Activated CD4-positive, alpha-beta T cell treated with anti-CD3 and anti-CD28 coated beads for 4 hours (primary cell): ENCODE data around the gene LAIR2.
A peak's percentile ranks its signal among the peaks of the same experiment; 100 is the strongest.
"Not testable (repeated sequence)": the region's sequence is repeated elsewhere in the genome, so short reads cannot be mapped to it uniquely, and the experiment has no call there.

ENCODE experiments used
- DNase-seq, 2 donors: peaks; one replicate each; pipeline ENCODE4 v3.0.0-alpha.2; 2020

Gene LAIR2

DNA sequence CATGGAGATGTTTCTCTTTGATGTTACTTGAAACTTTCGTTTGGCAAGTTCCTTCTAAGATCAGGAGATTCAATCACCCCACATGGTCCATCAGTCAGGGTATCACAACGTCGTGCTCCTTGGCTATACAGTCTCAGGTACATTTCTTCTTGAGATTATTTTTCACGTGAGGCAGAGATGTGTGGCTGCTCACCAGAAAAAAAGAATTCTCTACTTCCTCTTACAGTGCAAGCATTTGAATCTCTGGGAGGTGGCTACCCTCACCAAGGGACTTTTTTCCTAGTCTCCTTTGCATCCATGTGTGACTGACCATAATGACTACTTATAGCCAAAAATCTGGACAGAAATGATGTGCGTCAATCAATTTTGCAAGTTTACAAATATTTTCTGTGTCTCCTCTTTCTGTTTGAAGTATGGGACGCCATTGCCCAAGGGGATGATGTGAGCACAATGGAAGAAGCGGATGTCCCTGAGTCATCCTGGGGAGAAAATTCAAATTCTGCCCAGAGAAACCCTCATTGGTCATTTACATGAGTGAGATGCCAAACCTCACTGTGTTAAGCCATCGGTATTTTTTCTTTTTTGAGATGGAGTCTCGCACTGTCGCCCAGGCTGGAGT is 8.6 kb upstream of the LAIR2 start:
- DNase-seq = no peak

DNA sequence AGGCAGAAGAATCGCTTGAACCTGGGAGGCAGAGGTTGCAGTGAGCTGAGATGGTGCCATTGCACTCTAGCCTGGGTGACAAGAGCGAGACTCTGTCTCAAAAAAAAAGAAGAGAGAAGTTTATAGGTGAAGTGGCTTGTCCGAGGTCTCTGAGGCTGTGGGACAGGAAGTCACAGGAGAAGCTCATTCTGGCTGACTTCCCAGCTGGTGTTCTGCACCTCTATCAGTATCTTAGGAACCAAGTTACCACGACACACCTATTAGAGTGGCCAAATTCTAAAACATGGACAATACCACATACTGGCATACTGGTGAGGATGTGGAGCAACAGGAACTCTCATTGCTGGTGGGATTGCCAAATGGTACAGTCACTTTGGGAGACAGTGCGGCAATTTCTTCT is 7.3 kb upstream of the LAIR2 start:
- not testable (repeated sequence) for DNase-seq

DNA sequence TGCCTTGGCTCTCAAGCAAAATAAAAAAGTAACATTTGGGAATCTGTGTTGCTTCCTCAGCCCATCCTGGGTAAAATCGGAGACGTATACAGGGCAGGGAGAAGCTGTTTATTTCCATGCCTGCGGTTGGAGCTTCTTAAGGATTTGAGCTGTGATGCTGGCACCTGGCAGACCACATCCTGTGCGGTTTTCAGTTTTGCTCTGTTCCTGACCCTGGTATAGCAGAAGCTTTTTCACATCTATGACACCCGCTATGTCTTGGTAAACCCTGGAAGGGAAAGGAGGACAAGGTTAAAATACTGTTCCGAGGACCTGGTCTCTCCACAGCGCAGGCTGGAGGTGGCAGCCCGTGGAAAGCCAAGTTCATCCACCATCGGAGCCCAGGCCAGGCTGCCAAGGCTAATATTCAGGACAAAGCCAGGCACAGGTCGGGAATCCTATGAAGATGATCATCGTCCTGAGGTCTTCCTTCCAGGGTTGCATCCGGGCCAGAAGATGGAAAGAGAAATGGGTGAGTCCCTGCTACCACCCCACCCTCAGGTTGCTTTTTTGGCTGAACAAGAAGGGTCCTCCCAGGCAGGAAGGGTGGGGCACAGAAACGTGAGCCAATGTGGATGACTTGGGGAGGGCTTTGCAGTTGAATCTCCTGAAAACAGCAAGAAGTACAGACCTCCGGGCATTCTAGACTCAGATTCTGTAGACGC is 4.7 kb upstream of the LAIR2 start:
- DNase-seq = not testable (repeated sequence)

DNA sequence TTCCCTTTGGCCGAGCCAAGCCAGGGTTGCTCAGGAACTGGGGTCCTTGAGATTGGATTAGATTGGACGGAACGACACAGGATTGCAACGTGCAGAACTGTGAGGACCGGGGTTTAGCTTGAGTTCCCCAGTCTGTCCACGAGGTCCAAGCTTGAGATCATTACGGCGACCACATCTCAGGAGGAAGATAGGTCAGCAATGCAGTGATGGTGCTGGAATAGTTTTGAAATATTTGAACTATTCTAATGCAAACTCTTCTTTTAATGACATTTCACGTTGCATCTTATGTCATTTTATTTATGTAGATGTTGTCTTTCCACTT is 4.2 kb upstream of the LAIR2 start:
- not testable (repeated sequence) for DNase-seq

DNA sequence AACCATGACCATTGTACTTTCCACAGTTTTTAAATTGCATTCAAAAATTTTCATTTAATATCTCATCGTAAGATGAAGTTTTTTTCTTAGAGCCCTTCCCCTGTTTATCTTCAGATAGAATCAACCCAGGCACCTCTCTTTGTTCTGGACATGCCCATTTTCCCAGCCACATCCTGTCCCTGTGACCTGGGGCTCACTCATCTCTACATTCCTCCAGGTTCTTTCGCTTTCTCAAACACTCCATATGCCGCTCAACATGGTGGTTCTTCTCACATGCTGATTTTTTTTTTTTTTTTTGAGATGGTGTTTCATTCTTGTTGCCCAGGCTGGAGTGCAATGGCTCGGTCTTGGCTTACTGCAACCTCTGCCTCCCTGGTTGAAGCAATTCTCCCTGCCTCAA is 2.9 kb downstream of the LAIR2 start:
- not testable (repeated sequence) for DNase-seq

DNA sequence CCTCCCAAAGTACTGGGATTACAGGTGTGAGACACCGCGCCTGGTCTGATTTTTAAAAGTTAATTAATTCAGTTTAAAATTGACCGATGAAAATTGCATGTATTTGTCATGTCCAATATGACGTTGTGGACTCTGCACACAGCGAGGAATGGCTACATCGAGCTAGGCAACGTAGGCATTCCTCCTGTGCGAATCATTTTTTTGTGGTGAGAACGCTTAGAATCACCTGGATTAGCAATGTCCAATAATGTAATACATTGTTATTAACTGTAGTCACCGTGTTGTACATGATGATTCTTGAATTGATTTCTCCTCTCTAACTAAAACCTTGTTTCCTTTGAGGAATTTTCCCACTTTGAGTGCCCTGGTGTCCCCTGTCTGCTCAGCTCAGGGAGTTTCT is 3.4 kb downstream of the LAIR2 start:
- no peak for DNase-seq

DNA sequence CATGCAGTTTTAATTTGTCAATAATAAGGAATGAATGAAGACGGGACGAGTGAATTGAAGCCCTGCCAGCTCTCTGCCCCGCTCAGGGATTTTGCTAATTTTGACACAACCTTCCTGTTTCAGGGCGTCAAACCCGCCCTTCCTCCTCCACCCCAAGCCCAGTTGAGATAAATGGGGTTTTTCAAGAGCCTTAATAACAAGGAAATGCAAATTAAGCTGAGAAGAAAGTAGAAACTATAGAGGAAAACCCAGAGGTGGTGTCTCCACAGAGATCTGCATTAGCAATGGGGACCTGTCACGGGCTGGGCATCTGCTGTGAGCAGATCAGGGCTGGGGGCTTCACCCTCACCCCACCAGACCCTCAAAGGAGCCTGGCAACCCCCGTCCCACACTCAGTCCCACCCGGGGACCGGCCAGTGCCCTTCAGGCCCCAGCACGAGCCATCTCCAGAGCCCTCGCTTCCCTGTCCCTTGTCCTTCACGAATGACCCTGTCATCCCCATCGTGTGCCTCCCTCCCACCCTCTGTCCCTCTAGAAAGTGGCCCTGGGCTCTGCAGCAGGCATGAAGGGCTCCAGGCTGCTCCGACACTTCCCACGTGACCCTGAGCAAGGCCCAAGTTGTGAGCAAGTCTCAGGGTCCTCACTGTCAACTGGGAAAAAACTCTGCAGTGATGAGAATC is 4.5 kb downstream of the LAIR2 start:
- not testable (repeated sequence) for DNase-seq

DNA sequence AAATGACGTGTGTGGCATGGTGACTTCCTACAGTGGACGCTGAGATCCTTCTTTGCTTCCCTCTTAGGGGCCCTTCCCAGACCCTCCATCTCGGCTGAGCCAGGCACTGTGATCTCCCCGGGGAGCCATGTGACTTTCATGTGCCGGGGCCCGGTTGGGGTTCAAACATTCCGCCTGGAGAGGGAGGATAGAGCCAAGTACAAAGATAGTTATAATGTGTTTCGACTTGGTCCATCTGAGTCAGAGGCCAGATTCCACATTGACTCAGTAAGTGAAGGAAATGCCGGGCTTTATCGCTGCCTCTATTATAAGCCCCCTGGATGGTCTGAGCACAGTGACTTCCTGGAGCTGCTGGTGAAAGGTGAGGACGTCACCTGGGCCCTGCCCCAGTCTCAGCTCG is 5.2 kb downstream of the LAIR2 start:
- no peak for DNase-seq

DNA sequence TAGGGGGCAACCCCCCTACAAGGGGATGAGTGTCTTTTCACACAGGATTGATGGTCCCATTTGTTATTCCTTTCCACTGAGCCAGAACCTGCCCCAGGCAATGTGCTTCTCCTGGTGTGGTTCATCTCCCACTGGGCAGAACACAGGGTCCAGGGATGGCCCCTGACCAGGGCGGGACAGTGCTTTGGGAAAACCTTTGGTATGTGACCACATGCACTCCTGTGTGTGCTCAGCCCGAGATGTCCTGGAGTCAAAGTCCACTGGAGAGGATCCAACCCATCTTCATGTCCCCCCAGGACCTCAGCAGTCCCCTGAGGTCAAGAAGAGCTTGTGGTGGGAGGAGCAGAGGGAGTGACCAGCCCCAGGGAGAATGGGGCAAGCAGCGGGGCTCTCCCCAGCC is 5.9 kb downstream of the LAIR2 start:
- not testable (repeated sequence) for DNase-seq

DNA sequence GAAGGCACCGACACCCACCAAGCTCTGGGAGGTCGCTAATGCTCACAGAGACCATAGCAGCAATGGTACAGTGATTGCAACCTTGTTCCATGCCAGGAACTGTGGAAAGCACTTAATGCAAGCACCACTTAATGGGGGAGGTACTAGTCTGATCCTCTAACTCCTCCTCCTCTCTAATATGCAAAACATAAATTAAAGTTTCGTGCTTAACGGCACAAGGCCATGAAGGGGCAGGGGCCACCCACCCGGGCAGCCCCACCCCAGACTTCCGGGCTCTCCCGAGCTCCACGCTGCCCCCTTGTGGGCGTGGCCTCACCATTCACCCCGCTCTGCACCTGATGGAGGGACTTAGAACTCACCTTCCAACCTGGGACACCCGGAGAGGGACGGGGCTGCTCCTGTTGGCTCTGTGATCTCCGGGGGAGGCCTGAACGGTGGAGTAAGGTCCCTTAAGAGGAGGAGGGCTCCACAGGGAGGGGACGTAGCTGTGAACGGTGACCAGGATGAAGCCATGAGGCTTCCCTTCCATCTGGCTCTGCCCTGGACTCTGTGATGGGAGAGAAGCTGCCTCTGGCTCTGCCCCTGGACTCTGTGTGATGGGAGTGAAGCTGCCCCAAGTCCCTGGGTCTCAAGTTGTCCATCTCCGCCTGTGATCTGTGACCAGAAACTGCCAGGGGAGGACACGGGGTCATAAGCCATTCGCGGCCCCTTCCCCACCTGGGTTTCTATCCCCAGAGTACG is 6.7 kb downstream of the LAIR2 start:
- not testable (repeated sequence) for DNase-seq

DNA sequence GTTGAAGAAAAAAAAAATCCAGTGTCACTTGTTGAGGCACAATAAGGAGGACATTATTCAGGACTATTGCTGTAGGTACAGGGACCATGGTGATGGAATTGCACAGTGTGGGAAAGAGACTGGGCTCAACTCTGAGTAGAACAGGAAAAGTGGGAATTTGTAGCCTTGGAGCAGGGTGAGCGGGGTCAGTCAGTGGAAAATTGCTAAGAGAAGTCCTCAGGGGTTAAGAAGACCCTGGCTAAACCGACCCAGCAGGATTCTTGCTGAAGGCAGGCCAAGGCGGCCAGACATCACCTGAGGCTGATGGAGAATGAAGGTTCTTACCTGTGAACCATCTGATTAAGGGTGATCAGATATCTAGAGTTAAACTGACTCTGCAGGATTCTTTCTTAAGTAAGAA is 12.5 kb downstream of the LAIR2 start:
- no peak for DNase-seq

DNA sequence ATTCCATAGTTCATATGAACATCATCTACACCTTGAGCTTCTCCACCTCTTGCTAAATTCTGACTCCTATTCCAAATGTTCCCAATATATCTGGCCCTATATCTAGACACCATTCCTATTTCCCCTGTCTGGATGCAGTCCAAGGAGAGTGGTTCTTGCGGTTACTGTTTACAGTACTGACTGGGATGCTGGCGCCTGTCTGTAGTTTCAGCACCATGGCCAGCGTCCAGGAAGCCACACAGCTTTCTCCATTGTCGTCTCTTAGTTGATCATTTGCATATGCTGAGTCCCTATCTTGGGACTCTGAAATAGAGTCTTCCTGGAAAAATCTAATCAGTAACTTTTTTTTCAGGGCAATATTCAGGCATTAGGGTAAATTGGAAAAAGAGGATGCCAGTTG is 14.9 kb downstream of the LAIR2 start:
- DNase-seq = peak; percentile 14 to 35

DNA sequence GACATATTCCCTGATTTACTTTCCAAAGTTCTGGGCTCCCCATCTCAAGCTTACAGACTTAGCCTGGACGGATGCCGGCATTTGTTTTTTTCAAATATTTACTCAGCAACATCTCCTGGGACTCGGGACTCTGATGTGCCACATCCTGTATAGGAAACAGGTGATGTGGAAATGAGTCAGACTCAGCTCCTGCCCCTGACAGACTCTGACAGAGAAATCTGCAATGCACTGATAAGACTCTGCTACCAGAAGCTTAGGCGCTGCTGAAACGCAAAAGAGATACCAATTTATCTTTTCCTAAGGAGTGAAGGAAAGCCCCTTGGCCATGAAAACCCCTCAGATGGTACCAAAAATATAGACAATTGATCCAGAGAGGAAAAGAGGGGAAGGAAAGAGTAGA is 16.2 kb downstream of the LAIR2 start:
- DNase-seq = no peak

DNA sequence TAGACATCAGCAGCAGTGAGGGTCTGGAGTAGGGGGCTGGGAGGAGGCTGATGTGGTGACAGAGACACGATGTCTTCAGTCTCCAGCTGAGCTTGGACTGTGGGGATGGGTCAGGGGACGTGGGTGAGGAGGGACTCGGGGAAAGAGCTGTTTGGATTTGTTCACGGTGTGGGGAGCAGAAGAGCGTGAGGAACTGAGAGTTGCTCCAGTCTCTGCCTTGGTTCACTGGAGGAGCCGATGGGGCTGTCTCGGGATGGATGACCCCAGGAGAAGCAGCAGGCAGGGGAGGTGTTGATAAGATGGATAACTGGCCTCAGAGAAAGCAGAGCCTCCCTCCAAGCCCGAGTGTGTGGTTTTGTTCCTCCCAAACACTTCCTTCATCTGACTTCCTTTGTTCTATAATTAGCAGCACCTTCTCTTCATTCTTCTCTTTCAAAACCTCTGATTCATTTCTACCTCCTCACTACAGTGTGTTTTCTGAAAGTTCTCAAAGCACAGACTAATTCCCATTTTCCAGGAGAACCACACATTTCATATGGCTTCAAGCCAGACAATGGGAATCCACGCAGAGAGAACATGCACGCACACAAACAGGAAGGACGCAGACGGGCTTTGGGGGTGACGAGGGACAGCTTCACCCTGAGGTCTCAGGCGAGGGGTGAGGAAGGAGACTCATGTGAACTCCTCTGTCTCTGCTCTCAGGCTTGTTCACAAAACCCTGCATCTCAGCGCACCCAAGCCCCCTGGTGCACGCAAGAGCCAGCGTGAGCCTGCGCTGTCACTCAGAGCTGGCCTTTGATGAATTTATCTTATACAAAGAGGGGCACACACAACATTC is 18.6 kb downstream of the LAIR2 start:
- no peak for DNase-seq

DNA sequence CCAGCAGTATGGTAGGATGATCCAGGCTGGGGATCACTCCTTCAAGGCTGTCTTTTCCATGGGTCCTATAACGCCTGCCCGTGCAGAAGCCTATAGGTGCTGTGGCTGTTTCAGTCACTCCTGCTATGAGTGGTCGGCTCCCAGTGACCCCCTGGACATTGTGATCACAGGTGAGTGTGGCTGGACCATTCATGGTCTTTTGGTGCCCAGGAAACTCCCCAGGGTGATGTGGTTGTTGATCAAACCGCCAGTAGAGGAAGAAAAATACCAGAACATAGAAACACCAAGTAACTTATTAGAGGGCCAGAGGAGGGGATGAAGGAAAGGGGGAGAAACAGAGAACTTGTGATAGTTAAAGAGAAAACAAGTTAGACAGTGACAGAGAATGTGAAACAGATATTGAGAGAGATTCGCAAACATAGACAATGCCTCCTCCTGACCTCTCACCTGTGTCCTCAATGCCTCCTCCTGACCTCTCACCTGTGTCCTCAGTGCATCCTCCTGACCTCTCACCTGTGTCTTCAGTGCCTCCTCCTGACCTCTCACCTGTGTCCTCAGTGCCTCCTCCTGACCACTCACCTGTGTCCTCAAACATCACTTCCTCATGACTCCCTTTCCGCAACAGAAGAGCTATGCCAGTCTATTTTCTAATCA is 19.4 kb downstream of the LAIR2 start:
- no peak for DNase-seq

DNA sequence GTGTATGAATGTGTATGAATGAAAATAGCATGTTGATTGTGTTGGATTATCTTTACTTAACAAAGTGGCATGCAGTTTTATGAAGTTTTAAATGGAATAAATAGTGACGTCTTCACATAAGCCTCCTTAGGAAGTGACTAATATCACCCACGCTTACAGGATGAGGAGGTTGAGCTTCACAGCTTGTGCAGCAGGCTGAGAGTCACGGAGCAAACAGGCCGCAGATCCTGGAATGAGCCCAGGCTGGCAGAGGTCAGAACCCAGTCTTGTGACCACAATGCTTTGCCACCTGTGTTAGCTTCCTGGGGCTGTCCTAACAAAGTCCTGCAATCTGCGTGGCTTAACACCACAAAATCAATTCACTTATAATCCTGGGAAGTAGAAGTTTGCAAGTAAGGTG is 20.8 kb downstream of the LAIR2 start:
- DNase-seq = no peak

DNA sequence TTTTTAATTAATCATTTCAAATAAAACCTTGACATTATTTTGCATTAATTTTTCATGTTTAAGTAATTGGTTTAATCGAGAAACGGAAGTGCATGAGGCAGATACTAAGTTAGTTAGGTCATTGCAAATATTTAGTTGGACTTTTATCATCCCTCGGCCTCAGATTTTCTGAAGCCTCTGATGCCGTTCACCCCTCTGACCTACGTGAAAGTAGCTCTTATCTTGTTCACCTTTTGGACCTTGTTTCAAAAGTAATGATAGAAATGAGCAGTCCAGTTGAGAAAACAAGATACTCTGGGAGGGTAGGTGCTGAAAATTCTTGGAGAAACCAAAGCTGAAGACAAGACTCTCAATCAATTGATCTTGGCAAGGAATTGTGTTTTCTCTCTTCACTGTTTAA is 23.0 kb downstream of the LAIR2 start:
- no peak for DNase-seq

DNA sequence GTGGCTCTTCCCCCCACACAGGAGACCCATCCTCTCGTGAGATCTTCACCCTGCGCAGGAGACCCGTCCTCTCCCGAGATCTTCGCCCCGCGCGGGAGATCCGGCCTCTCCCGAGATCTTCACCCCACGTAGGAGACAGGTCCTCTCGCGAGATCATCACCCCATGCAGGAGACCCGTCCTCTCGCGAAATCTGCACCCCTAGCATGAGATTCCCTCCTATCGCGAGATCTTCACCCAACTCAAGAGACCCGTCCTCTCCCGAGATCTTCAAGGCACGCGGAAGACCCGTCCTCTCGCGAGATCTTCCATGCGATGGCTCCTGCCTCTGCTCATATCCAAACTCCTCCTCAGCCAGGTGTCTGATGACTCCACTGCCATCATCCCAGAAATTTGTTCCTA is 24.3 kb downstream of the LAIR2 start:
- DNase-seq = no peak

DNA sequence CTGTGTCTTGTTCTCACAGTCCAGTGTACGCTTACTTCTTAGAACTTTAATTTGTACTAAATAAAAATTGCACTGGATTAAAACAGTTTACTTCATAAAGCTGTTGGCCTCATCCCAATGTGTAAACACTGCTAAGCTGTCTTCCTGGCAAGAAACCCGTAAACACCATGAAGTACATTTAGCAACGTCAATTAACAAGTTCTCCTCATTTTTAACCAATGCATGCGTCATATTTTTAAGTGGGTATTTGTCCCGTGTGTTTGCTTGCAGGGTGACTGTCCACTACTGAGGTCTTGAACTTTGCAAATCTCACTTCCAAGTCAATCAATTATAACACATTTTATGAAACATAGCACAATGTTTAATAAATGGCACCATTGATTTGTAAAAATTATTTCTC is 28.2 kb downstream of the LAIR2 start:
- DNase-seq = no peak

DNA sequence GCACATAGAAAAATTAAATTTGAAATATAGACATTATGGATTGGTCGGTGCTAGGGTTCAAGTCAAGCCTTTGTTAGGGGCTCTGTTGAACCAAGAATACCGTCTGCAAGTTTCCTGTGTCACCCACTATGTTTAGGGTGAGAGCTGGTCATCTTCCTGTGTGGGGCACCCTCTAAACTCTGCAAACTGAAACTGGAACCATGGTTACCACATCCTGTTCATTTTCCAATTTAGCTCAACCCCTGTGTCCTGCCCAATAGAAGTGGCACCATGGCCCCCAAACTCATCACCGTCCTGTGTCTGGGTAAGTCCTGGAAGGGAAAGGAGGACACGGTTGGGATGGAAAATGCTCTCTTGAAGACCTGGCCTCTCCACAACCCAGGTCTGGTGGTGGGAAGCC is 29.9 kb downstream of the LAIR2 start:
- no peak for DNase-seq

DNA sequence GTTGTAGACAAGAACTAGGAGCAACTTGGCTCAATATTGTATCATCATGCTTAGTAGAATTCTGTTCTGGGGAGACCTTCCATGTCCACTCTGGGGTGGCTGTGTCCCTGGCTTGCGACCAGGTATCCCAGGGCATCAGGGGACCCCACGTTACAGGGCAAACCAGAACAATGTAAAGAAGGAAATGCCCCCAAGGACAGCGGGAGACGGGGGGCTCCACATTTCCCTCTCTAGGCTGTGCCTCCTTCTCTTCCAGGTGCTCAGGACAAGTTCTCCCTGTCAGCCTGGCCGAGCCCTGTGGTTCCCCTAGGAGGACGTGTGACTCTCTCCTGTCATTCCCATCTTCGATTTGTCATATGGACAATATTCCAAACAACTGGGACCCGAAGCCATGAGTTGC is 30.8 kb downstream of the LAIR2 start:
- no peak for DNase-seq

DNA sequence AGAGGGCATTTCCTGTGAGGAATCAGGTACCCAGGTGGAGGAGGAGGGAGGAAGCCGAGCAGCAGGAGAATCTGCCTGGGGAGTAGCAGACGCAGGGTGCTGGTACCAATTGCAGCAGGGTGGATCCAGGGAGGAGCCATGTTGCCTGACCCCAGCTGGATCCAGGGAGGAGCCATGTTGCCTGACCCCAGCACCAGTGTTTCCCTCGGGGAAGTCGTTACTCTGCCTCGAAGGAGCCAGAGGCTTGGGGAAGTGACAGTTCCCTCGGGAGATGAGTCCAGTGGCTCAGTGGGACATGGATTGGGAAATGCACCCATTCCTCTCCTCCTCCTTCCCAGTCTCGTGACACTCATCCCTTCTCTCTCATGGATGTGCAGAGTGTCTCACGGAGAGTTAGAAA is 31.5 kb downstream of the LAIR2 start:
- DNase-seq = no peak
